AML-193 (cell line): Measurements from ENCODE around the gene AQR.
"Not testable (repeated sequence)": the region's sequence is repeated elsewhere in the genome, so short reads cannot be mapped to it uniquely, and the experiment has no call there.

ENCODE experiments used
- DNase-seq, 2 experiments: peaks; one replicate each; lab custom pipeline; 2025; lab: John Stamatoyannopoulos, UW

AQR gene

DNA sequence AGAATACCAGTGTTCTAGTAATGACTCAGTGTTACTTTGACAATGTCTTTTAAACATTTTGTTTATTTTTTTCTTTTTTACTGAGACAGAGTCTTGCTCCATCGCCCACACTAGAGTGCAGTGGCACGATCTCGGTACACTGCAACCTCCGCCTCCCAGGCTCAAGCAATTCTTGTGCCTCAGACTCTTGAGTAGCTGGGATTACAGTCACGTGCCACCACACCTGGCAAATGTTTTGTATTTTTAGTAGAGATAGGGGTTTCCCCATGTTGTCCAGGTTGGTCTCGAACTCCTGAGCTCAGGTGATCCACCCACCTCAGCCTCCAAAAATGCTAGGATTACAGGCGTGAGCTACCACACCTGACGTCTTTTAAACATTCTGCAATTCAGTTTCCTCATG is 15.7 kb downstream of the AQR start:
- no peak for DNase-seq

DNA sequence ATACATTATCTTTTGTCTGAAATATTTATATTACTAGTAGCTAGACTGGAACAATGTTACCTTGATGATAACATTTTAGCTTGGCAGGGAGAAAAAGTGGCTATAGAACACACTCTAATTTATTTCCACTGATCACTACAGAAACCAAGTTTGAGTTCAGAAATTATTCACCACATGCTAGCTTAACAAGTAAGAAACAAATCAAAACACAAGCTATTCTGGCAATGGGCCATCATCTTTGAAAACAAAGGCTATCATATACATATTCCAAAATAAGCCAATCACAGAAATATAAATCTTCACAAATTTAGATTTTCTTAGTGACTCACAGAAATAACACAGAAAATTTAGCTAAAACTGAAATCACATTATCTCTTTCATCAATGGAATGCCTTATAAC is 17.1 kb downstream of the AQR start:
- DNase-seq: no peak

DNA sequence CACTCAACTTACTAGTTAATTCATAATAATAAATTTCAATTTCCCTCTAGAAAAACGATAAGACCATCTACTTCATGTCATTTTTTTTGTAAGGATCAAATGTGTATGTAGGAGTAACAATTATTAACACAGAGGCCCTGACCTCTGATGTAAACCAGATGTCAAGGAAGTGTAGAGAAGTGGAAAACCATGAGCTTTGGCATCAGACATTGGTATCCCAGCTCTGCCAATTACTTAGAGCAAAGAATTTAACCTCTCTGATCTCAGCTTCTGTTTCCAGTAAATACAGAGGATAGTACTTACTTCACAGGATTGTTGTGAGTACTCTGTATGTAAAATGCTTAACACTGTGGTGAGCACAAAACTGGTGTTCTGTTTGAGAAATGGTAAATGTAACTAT is 17.5 kb downstream of the AQR start:
- DNase-seq: no peak

DNA sequence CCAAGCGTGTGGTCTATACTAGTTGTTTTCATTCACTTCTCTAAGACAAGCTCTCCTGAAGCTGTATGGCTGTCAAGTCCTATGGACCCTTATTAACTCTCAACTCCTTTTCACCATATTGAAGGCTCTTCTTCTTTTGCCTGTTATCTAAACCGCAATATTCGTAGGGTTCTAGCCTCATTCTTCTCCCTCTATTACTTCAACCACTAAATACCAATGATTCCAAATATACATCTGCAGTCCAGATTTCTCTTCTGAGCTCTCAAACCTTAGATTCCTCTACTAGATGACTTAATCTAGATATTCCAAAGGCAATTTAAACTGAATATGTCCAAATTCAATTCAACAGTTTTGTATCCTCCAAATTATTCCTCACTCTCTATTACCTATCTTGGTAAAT is 24.6 kb downstream of the AQR start:
- no peak for DNase-seq

DNA sequence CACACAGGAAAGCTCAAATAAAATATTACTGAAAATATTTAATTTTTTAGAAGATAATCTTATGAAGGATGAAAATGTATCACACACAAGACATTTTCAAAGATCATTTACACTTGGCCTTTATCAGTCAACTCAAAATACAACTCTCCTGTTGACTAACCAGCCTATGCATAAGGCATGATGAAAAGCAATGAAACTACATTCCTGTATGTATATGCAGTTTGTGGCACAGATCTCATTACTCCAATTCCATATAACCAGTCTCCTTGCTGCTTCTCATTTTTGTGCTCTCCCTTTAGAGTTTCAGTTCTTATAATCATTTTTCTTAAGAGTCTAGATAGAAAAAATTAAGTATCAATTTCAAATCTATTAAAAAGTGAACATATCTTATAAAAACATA is 25.8 kb downstream of the AQR start:
- DNase-seq: no peak

DNA sequence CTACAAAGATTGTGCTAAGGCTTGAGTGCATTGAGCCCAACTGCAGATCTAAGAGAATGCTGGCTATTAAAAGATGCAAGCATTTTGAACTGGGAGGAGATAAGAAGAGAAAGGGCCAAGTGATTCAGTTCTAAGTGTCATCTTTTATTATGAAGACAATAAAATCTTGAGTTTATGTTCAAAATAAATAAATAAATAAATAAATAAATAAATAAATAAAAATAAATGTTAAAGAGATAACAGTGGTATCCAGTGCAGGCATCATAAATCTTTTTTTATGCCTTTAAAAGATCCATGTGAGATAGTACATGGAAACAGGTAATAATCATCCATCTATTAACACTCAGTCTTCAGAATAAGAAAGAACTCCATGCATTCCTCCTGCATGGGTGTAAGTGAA is 26.3 kb downstream of the AQR start:
- not testable (repeated sequence) for DNase-seq

DNA sequence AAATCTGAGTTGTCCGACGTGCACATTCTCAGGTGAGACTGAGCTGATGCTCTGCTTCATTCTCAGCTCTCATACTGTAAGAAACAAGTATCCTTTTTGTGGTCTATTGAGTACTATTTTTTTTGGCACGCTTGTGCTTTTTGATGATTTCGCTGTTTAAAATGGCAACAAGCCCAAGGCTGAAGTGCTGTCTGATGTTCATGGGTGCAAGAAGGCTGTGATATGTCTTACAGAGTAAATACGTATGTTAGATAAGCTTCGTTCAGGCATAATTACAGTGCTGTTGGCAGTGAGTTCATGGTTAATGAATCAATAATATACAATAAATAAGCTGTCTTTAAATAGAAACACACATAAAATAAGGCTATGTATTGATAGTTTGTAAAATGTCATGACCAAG is 27.2 kb downstream of the AQR start:
- DNase-seq: no peak

DNA sequence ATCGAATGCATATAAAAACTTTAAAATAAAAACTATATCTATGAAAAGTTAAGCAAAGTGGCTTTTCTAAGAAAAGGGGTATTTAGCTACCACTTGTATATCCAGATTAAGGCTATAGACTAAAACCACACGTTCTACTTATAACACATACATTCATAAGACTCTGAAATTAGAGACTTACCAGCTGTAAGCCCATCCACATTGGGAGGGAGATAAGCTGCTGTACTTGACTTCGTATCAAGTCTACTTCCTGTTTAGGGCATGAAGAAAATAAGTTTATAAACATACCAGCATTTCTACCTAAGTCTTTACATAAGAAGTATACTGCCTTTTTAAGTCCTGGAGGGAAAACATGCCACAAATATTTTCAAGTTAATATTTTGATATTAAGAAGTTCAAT is 27.7 kb downstream of the AQR start:
- no peak for DNase-seq

DNA sequence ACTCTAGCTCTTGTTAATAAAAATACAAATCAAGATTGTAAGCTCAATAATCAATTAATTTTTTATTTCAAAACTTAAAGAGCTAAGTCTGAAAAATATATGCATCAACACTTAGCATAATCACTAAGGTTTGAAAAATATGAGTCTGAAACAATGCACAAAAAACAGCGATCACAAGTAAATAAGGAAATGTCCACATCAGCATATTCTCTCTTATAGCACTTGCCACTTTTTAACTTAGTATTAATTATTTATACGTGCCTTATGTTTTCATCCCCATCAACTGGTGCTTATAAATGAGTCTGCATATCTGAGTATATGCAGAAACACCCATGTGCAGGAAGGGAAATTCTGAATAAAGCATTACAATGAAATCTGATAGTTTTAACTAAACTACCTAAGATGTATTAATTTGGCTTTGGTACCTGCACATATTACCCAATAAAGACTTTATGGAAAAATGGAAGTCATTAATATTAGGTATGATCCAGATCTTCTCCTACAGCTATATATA is 28.3 kb downstream of the AQR start:
- no peak for DNase-seq

DNA sequence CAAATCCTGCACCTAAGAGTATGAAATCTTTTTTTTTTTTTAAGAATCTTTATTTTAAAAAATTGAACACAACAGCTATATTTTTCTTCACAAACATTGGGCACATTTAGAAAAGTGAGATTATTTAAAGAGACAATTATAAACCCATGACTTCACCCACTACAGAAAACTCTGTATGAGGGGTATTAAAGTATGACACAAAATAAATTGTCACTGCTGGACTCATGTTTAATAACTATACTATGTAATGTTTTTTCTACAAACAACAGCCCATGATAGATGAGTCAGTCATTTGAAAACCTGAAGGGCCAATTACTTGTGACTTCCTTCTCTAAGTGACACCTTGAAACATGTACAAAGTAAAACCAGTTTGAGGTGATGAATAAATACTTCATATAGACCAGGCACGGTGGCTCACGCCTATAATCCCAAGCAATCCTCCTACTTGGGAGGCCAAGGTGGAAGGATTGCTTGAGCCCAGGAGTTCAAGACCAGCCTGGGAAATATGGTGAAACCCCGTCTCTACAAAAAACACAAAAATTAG is 36.0 kb downstream of the AQR start:
- no peak for DNase-seq

DNA sequence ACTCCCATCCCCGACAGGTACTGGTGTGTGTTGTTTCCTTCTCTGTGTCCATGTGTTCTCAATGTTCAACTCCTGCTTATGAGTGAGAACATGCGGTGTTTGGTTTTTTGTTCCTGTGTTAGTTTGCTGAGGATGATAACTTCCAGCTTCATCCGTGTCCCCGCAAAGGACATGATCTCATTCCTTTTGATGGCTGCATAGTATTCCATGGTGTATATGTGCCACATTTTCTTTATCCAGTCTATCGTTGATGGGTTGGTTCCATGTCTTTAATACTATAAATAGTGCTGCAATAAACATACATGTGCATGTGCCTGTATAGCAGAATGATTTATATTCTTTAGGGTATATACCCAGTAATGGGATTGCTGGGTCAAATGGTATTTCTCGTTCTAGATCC is 41.2 kb downstream of the AQR start:
- DNase-seq: not testable (repeated sequence)

DNA sequence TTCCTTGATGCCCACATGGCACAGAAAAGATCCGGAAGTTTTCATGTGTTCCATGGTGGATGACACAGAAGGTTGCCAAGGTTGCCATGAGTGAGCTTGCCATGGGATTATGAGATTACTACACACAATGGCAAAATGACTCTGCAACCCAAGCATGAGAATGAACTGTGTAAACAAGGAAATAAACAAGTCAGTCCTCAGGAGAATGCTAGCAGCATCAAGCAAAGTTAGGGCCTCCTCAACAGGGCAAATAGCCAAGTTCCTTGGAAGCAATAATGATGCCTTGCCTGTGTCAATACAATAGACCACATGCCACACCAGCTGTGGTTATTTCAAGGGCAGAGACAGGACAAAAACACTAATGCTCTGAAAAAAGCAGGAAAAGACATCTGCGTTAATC is 41.8 kb downstream of the AQR start:
- DNase-seq: no peak

DNA sequence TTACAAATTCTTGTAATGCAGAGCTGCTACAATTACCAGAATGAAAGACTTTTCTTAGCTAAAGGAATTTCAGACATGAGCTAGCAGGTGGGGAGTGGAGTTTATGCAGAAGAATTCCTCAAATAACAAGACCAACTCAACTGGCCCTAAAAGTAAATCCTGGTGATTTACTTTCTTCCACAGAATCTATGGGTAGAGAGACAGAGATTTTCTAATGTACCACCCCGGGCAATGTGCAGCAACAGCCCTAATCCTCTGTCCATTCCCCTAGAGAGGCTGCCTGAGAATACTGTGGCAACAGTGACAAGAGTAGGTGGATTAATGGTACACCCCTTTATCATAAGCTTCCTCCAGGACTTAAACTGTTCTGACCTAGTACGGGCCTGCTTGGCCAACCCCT is 55.2 kb downstream of the AQR start:
- no peak for DNase-seq

DNA sequence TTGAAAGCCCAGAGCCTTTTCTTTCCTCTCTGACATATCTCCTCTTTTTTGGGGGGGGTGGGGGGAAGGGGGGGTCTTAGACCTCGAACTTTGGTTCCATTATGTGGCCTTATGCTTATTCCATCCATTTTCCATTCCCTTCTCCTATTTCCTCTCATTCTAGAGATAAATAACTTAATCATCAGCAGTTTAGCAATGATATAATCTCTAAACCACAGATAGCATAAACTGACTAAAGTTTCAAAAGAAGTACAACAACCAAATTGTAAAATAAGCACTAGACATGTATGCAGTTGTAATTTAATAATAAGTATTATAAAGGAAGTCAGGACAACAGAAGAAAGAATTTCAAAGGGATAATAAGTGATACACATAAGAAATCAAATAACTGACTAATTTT is 64.5 kb downstream of the AQR start:
- DNase-seq: no peak

DNA sequence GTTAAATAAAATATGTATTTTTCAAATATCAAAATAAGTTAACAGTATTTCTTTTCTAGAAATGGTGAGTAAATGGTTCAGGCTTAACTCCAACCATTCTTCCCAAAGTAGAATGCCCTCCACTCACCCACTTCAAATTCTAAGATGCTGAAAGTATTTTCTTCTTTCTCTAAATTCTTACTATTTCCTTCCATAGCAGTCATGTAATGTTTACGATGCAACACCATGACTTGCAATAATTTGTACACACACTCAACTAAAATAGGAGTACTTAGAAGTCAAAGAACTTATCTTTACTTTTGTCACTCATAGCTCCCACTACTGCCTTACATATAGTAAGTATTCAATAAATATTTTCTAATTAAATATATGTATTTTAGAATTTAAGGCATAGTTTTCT is 65.0 kb downstream of the AQR start:
- DNase-seq: no peak

DNA sequence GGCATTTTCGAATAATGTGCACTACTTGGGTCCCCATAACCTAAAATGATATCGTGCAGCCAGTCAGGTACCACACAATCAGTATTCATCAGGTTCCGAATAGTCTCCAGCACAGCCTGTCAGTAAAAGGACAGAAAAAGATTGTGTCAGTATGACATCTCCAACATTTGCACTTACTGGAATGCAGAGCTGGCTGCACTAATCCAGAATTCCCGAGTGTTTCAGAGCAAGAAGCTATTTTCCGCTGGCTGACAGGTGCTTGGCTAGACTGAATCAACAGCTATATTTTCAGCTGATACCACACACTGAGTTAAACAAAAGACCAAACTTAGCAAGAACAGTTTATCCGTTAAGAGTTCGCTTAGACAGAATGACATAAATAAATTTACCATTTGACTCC is 68.8 kb downstream of the AQR start:
- no peak for DNase-seq

DNA sequence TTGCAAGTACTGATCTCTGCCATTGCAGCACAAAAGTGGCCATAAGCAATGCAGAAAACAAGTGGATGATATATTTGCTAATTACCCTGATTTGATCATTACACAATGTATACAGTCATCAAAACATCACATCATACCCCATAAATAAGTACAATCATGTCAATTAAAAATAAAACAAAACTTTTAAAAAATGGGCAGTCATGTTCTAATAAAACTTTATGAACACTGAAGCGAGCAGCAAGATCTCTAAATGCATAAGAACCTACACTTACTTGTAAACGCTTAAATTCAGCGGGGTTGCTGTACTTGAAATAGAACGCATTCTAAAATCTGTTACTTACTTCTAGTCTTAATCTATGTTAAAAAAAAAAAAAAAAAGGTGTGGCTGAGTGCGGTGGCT is 73.4 kb downstream of the AQR start:
- DNase-seq: no peak

DNA sequence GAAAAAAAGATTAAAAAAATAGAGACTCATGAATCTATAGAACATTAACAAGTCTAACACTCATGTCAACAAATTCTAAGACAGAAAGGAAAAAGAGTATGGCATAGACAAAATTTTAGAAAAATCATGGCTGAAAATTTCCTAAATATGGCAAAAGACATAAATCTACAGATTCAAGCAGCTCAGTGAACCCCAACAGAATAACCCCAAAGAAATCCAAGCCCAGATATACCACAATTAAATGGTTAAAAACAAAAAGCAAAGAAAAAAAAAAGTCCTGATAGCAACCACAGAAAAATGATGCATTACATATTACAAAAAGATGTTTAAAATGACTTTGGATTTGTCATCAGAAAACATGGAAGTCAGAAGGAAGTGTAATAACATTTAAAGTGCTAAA is 75.6 kb downstream of the AQR start:
- no peak for DNase-seq

DNA sequence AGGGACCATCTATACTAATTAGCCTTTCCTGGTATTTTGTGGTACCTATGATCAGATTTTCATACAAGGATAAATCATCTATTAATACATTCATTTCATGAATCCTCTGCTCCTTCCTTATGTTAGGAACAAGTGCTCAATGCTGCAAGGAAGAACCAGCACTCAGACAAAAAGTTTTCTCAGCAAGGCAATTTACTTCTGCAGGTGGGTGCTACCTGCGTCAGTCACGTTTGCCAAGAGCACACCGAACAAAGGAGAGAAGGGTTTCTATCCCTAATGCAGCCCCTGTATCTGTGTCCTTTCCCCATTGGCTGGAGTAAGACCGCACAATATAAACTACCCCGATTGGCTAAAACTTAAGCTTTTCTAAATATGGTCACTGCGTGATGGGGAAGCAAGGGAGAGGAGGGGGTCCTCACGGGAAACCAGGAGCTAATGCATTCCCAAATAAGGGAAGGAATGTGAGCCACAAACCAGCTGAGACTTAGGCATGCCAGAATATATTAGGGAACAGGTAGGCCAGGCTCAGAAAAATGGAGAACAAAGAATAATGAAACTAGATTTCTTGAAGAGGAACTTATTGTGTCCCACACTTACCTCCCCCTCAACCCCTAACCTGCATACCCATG is 76.5 kb downstream of the AQR start:
- DNase-seq: no peak

DNA sequence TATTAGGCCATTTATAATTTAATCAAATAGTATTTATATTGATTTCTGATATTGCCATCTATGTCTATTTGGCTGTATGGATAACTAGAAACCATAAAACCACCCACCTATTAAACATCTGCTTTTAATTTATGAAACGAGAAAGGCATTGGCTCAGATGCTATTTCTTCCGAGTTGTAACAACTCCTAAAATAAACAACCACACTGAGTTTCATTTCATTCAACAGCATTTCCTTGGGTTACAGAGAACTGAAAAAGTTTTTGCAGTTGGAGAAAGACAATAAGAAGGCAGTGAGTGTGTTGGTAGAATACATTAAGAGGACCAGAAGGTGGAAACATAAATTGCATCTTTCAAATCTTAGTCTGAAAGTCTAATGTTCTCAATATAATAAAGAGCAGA is 79.1 kb downstream of the AQR start:
- DNase-seq: no peak

DNA sequence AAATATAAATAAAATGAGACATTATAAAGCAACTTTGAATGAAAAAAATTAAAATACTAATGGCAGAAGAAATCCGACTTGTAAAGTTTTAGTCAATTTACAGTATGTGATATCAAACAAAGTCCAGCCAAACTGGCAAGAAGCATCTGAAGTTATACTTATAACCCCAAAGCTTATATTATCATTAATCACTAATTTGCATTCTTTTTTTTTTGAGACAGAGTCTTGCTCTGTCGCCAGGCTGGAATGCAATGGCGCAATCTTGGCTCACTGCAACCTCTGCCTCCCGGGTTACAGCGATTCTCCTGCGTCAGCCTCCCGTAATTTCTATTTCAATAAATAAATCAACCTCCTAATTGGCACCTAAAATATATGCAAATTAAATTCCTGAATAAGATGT is 80.1 kb downstream of the AQR start:
- DNase-seq: no peak

DNA sequence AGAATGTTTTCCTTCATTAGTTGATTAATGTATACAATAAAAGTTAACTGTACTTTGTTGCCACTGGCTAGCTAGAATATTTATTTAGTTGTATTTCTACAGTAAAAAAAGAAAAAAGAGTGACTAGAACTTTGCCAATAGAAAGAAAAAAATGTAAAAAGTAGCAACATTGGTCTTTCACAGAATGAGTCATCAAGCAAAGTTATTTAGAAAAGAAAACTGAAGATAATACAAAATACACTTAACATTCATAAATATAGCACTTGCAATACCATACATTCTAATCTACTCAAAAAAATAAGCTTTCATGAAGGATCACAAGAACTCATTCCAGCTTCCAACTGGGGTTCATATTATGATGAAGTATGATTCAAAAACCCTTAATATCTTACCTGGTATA is 83.4 kb downstream of the AQR start:
- DNase-seq: no peak

DNA sequence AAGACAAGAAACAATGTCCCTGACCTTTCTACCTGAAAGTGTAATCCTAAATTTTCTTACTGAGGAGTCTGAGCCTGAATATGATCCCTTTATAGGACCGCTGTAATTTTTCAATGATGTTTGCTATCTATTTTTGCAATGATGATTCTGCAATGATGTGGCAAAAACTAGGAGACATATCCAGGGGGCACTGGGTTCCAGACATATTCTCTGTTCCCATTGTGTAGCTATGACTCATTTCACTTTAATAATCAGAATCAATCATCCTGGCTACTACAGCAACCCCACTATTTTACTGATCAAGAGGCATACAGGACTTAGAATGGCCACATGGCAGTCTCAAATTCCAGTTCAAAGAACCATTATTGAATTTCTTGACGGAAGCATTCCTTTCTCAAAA is 85.9 kb downstream of the AQR start:
- no peak for DNase-seq

DNA sequence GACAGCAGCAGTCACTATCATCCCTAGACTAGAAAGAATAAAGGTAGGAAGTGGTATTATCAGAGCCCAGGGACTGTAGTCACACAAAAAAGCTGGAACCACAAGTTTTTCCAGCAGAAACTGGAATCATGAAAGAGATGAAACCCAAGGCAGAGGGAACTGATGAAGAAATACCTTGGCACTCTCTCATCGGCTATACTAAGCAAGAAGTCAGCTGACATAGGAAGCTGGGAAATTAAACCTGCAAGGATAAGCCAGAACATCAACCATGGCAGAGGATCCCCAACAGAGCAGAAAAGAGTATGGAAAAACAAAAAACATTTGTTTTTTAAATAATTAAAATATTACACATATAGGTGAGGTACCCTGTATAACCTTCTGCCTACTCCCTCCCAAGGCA is 86.5 kb downstream of the AQR start:
- no peak for DNase-seq
